Cardiac fibroblast (primary cell): ENCODE measurements around the gene IGF2R.

Experiments used
- DNase-seq, 2 donors: peaks; one replicate each; pipeline versions ENCODE4 v3.0.0 to v3.0.0-alpha.2; 2010; ENCODE audit warnings: low read depth in 2 of 2
- H3K4me3 ChIP-seq, 2 donors: replicated peaks in 1 of 2; 1 replicate in 1 of 2; 2 replicates in 1 of 2; pipeline ENCODE4 v1.5.1; 2011; ENCODE audit warnings: low read depth in 2 of 2, low read length in 2 of 2, mild to moderate bottlenecking in 2 of 2, moderate library complexity in 1 of 2
- TF ChIP-seq, protein P1 (sequence below): IDR thresholded peaks from one replicate; pipeline ENCODE4 v1.5.1; 2011; ENCODE audit warnings: low read depth, mild to moderate bottlenecking, low read length, inconsistent platforms

Gene IGF2R

GRCh38 chr6:160042014-160042773 is 73.3 kb downstream of the IGF2R start:
- peak; percentile 38 to 78 for DNase-seq
- peak overlapping the region in 1 of 2 donors; percentile 11 for H3K4me3 ChIP-seq

GRCh38 chr6:160042788-160043301 is 74.0 kb downstream of the IGF2R start:
- DNase-seq, result peak; percentile 48 to 82
- peak overlapping the region in 1 of 2 donors; percentile 27 for H3K4me3 ChIP-seq
- TF ChIP-seq, protein P1, sequence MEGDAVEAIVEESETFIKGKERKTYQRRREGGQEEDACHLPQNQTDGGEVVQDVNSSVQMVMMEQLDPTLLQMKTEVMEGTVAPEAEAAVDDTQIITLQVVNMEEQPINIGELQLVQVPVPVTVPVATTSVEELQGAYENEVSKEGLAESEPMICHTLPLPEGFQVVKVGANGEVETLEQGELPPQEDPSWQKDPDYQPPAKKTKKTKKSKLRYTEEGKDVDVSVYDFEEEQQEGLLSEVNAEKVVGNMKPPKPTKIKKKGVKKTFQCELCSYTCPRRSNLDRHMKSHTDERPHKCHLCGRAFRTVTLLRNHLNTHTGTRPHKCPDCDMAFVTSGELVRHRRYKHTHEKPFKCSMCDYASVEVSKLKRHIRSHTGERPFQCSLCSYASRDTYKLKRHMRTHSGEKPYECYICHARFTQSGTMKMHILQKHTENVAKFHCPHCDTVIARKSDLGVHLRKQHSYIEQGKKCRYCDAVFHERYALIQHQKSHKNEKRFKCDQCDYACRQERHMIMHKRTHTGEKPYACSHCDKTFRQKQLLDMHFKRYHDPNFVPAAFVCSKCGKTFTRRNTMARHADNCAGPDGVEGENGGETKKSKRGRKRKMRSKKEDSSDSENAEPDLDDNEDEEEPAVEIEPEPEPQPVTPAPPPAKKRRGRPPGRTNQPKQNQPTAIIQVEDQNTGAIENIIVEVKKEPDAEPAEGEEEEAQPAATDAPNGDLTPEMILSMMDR, result no peak

More at GRCh38 chr6:160042014-160042773, 73.3 kb downstream of the IGF2R start:
- TF ChIP-seq, protein P1, result no peak

DNA sequence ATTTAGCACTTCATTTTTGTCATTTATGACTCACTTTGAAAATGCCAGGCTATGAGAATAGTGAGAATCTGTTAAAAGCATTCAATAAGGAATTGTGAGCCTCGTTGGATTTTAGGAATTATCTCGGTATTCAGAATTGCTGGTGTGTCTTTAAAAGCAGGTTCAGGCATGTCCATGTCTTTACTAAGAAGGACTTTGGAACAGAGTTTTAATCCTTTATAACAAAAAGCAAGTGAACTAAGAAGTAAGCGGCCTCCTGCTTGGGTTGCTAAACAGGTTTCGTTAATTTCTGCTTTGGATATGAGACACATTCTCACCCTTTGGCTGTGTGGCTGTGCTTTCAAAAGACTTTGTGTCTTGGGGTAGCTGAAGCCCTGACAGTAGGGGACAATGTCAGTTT is 74.9 kb downstream of the IGF2R start:
- TF ChIP-seq, protein P1, result no peak
- DNase-seq, result no peak
- H3K4me3 ChIP-seq, result no peak overlapping the region

DNA sequence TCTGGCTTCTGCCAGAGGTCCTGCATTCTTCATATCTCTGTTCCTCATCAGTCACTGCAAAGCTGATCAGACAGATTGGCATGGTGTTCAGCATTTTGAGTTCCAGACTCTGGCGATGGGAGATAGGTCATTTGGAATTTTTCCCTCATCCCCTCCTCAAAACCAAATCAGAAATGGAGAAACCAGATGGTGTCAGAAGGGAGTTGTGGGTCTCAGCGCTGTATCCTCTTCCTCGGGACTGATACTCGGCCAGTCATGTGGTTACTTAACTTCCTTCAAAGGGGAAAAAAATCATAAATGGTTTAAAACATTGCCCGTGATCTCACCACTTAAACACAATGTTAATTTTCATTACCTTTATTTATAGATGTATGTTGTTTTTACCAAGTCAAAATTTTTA is 75.8 kb downstream of the IGF2R start:
- TF ChIP-seq, protein P1, result no peak
- H3K4me3 ChIP-seq, result no peak overlapping the region
- no peak for DNase-seq

- no peak overlapping the region for H3K4me3 ChIP-seq
- TF ChIP-seq, protein P1, result no peak
- DNase-seq, result no peak
These were observed 79.6 kb downstream of the IGF2R start for GRCh38 chr6:160048471-160048870.

DNA sequence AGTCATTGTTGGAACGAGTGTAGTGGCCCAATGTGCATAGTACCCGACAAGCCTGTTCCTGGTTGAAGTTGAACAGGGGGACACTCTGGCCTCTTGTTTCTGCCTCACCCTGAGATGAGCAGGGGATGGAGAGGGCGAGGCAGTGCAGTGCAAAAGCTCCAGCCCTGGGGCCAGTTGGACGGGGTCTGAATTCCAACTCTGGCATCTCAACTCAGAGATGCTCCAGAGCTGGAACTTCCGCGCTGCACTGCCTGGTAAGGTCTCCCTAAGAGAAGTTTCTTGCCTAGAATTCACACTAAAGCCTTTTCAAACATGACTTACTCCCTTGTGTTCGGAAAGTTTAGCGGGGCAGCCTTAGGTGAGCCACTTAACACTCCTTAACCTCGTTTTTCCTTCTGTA is 80.5 kb downstream of the IGF2R start:
- no peak for DNase-seq
- TF ChIP-seq, protein P1, result no peak
- no peak overlapping the region for H3K4me3 ChIP-seq
